ENCODE measurements around the gene CFAP61. TPM values are rescaled to one million over a fixed set of nuclear protein-coding genes. Genes with fewer than 3 reads are reported as not detected.

The CFAP61 gene
- total and polyA plus RNA-seq, 9 of the 15 experiments (the other 6 are each of a cell fraction or from before 2014, with no cell fraction given), result 0.11 TPM; not detected in 8

DNA sequence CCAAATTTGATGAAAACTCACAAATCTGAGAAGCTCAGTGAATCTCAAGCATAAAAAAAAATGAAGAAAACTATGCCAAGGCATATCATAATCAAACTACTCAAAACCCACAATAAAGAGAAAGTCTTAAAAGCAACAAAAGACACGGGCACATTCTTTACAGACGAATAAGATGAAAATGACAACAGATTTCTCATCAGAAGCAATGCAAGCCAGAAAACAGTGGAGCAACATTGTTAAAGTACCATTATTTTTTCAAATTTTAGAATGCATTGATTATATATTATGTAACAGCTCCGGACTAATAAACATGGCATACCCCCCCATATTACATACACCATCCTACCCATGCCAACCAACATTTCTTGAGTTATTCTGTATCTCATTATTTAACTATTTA lies 260.2 kb downstream of the CFAP61 start (continued):
- TF ChIP-seq, protein P1, sequence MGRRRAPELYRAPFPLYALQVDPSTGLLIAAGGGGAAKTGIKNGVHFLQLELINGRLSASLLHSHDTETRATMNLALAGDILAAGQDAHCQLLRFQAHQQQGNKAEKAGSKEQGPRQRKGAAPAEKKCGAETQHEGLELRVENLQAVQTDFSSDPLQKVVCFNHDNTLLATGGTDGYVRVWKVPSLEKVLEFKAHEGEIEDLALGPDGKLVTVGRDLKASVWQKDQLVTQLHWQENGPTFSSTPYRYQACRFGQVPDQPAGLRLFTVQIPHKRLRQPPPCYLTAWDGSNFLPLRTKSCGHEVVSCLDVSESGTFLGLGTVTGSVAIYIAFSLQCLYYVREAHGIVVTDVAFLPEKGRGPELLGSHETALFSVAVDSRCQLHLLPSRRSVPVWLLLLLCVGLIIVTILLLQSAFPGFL (CRISPR knock-in tag; IDR thresholded peaks at IDR 0.05), result no peak
- TF ChIP-seq SUPT5H (IDR thresholded peaks at IDR 0.05), result no peak
- TF ChIP-seq MTA2 (IDR thresholded peaks at IDR 0.05; ENCODE audit: low read depth), result no peak
- no peak for TF ChIP-seq SMAD2 (IDR thresholded peaks at IDR 0.05; ENCODE audit: low read depth, low read length)
- TF ChIP-seq SMARCB1 (IDR thresholded peaks at IDR 0.05; ENCODE audit: insufficient read length, low read depth), result no peak
- no peak for TF ChIP-seq CBFA2T2 (conservative IDR thresholded peaks at IDR 0.05)
- TF ChIP-seq, protein P2, sequence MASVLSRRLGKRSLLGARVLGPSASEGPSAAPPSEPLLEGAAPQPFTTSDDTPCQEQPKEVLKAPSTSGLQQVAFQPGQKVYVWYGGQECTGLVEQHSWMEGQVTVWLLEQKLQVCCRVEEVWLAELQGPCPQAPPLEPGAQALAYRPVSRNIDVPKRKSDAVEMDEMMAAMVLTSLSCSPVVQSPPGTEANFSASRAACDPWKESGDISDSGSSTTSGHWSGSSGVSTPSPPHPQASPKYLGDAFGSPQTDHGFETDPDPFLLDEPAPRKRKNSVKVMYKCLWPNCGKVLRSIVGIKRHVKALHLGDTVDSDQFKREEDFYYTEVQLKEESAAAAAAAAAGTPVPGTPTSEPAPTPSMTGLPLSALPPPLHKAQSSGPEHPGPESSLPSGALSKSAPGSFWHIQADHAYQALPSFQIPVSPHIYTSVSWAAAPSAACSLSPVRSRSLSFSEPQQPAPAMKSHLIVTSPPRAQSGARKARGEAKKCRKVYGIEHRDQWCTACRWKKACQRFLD (CRISPR knock-in tag; IDR thresholded peaks at IDR 0.05), result no peak
- TF ChIP-seq, protein P3, sequence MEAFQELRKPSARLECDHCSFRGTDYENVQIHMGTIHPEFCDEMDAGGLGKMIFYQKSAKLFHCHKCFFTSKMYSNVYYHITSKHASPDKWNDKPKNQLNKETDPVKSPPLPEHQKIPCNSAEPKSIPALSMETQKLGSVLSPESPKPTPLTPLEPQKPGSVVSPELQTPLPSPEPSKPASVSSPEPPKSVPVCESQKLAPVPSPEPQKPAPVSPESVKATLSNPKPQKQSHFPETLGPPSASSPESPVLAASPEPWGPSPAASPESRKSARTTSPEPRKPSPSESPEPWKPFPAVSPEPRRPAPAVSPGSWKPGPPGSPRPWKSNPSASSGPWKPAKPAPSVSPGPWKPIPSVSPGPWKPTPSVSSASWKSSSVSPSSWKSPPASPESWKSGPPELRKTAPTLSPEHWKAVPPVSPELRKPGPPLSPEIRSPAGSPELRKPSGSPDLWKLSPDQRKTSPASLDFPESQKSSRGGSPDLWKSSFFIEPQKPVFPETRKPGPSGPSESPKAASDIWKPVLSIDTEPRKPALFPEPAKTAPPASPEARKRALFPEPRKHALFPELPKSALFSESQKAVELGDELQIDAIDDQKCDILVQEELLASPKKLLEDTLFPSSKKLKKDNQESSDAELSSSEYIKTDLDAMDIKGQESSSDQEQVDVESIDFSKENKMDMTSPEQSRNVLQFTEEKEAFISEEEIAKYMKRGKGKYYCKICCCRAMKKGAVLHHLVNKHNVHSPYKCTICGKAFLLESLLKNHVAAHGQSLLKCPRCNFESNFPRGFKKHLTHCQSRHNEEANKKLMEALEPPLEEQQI (IDR thresholded peaks at IDR 0.05), result no peak
